Large intestine (tissue), 3 donors: ENCODE data around the gene ZNF653. TPM values are rescaled to one million over a fixed set of nuclear protein-coding genes. Genes with fewer than 3 reads are reported as not detected.

Source experiments
- DNase-seq, 2 donors: peaks; one replicate each; pipeline versions ENCODE4 v3.0.0 to v3.0.0-alpha.2; 2013
- H3K27ac ChIP-seq: one replicate; pipeline ENCODE4 v1.5.1; 2013; ENCODE audit warnings: low read length
- H3K27me3 ChIP-seq: 2 replicates; pipeline ENCODE4 v1.6.1; 2013; ENCODE audit warnings: low read length; ENCODE audit not compliant: control insufficient read depth, insufficient read depth
- H3K36me3 ChIP-seq: 2 replicates; pipeline ENCODE4 v1.6.1; 2013; ENCODE audit warnings: low read length; ENCODE audit not compliant: control insufficient read depth, insufficient read depth
- H3K4me1 ChIP-seq: one replicate; pipeline ENCODE4 v1.6.1; 2013; ENCODE audit warnings: low read length; ENCODE audit not compliant: control insufficient read depth, insufficient read depth
- H3K4me3 ChIP-seq: one replicate; pipeline ENCODE4 v1.5.1; 2013; ENCODE audit warnings: low read length
- H3K9me3 ChIP-seq: one replicate; pipeline ENCODE4 v1.6.1; 2013; ENCODE audit warnings: mild to moderate bottlenecking, low read depth, low read length, moderate library complexity; ENCODE audit not compliant: control insufficient read depth
- WGBS: methylation state at CpG from one replicate; pipeline ENCODE4 v1.1.5; 2013; ENCODE audit warnings: low lambda C conversion rate; ENCODE audit not compliant: insufficient coverage; 5-methylcytosine and 5-hydroxymethylcytosine counted together
- polyA plus RNA-seq: library from polyadenylated mRNA; unstranded; fragments of 120-200 nt; gene quantifications from one replicate; pipeline ENCODE4 v1.2.1, GENCODE V29; 2013

Gene ZNF653
- polyA plus RNA-seq, 1 donor: 8.7 TPM

GRCh38 chr19:11496391-11497163 is 9.1 kb downstream of the ZNF653 start:
- no CpG with 5 or more reads among the region's 17 CpGs for WGBS
- Histone ChIP-seq H3K4me3 (no peak overlapping the region), H3K4me1 (no peaks in the 10 kb centered on the region), H3K9me3 (no peaks in the 10 kb centered on the region), H3K27ac (no peak overlapping the region), H3K27me3 (no peaks in the 10 kb centered on the region), H3K36me3 (peaks cover 35% of the 10 kb centered on the region)
- peak in 1 of 2 donors; percentile 24 for DNase-seq

DNA sequence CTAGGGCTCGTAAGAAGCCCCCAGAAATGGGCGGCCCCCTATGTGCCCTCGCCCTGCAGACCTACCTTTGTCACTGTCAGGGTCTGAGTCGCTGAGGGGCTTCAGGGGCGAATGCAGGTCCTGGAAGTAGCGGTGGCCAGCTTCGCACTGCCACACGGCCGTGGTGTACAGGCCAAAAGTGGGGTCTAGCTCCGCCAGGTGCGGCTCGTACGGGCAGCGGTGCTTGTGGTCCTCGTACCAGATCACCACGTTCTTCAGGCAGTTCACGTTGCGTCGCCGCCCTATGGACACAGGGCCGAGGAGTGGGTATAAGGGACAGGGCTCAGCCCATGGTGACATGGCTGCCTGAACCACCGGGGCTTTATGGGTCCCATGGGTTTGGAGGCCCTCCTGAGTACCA is 9.8 kb downstream of the ZNF653 start:
- Histone ChIP-seq H3K4me3 (no peak overlapping the region), H3K27ac (no peak overlapping the region), H3K9me3 (no peaks in the 10 kb centered on the region), H3K4me1 (peaks cover 6% of the 10 kb centered on the region), H3K36me3 (peaks cover 33% of the 10 kb centered on the region), H3K27me3 (no peaks in the 10 kb centered on the region)
- no peak for DNase-seq
- no CpG with 5 or more reads among the region's 22 CpGs for WGBS

DNA sequence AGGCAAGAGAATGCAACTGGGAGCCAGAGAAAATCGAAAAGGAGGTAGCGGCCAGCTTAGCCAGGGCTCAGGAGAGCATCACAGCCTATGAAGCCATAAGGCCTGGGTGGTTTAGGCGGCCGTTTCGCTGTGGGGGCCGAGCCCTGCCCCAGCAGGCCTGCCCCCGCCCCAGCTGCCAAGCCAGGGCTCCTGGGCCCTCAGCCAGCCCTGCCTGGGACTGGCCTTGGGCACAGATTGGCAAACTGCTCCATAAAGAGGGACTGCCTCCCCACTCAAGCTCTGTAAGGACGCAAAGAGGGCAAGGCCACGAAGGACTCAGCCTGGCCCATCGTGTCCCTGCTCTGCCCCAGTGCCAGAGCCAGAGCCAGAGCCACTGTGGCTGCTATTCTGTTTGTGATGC is 10.2 kb downstream of the ZNF653 start:
- no peak for DNase-seq
- 60% methylated on average over 1 of the region's 10 CpGs for WGBS
- Histone ChIP-seq H3K9me3 (no peaks in the 10 kb centered on the region), H3K36me3 (peaks cover 33% of the 10 kb centered on the region), H3K4me1 (peaks cover 8% of the 10 kb centered on the region), H3K27ac (no peak overlapping the region), H3K27me3 (no peaks in the 10 kb centered on the region), H3K4me3 (no peak overlapping the region)

DNA sequence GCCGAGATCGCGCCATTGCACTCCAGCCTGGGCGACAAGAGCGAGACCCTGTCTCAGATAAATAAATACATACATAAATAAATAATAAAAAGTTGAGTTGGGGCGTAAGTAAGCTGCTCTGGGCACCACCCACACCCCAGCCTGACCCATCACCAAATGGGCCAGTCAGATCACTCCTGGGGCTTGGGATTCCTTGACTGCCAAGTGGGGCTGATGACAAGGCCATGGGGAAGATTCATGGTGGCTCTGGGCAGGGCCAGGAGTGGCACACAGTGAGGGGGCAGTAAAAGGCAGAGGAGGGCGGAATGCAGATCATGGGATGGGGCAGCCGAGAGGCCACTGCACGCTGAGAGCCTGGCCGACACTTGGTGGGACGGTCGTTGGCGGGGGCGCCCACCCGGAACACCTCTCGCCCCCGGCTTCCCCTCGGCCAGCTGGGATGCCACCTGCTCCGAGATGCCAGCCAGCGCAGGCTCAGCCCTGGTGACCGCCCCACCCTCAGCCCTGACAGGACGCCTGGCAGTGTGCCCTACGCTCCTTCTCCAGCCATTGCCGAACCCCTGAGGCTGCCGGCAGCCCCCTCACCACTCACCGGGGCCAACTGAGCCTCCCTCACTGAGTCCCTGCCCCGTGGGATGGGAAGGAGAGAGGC is 10.9 kb downstream of the ZNF653 start:
- no peak overlapping the region for H3K4me3 ChIP-seq
- WGBS: 100% methylated on average over 1 of the region's 27 CpGs
- no peak for DNase-seq
- H3K36me3 ChIP-seq: peaks cover 33% of the 10 kb centered on the region
- H3K4me1 ChIP-seq: peaks cover 16% of the 10 kb centered on the region
- no peaks in the 10 kb centered on the region for H3K27me3 ChIP-seq
- H3K27ac ChIP-seq: no peak overlapping the region
- H3K9me3 ChIP-seq: no peaks in the 10 kb centered on the region

- no peak for DNase-seq
- H3K4me3 ChIP-seq: no peak overlapping the region
- H3K36me3 ChIP-seq: peaks cover 25% of the 10 kb centered on the region
- WGBS: no CpG with 5 or more reads among the region's 7 CpGs
- peaks cover 19% of the 10 kb centered on the region for H3K4me1 ChIP-seq
- no peaks in the 10 kb centered on the region for H3K27me3 ChIP-seq
- H3K27ac ChIP-seq: peak overlapping the region; percentile 87
- H3K9me3 ChIP-seq: no peaks in the 10 kb centered on the region
These were observed 16.3 kb downstream of the ZNF653 start for GRCh38 chr19:11489378-11489777.

DNA sequence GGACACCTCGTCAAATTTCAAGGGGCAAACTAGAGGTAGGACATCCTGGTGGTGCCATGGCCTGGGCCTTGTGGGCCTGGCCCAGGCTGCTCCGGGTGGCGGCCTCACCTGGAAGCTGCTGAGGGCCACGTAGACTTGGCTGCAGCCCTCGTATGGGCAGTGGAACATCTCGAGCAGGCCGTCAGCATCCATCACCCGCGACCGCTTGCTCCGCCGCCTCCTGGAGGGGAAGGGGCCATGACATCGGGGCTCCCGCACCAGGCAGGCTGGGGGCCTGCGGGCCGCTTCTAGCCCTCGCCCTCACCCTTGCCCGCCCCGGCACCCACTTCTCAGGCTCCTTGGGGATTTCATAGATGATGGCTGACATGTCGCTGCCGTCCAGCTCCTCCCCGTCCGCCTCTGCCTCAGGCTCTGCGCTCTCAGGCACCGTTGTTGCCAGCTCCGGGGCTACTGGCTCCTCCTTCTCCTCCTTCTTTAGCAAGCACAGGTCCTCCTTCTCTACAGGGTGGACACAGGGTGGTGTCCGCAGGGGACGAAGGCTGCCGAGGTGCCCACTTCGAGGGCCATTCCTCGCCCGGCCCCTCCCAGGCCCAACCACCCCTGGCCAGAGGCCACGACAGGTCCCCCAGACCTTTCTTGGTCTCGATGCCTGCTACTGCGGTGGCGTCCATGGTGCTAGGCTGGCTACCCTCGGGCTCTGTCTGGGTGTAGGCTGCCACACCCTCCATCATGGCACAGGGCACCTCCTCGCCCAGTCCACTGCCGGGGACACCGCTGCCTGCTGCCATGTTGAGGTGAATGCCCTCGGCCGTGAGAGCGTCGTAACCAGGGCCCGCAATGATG is 18.8 kb downstream of the ZNF653 start:
- Histone ChIP-seq H3K36me3 (peaks cover 20% of the 10 kb centered on the region), H3K9me3 (peaks cover 9% of the 10 kb centered on the region), H3K4me3 (no peak overlapping the region), H3K4me1 (peaks cover 21% of the 10 kb centered on the region), H3K27ac (no peak overlapping the region), H3K27me3 (peaks cover 14% of the 10 kb centered on the region)
- DNase-seq: no peak
- no CpG with 5 or more reads among the region's 45 CpGs for WGBS

- Histone ChIP-seq H3K4me1 (peaks cover 11% of the 10 kb centered on the region), H3K4me3 (no peak overlapping the region), H3K9me3 (peaks cover 13% of the 10 kb centered on the region), H3K27ac (no peak overlapping the region), H3K27me3 (peaks cover 28% of the 10 kb centered on the region), H3K36me3 (peaks cover 20% of the 10 kb centered on the region)
- WGBS: no CpG with 5 or more reads among the region's 13 CpGs
- no peak for DNase-seq
These were observed 20.3 kb downstream of the ZNF653 start for GRCh38 chr19:11485245-11485837.

- peaks cover 5% of the 10 kb centered on the region for H3K4me1 ChIP-seq
- no peak for DNase-seq
- peaks cover 45% of the 10 kb centered on the region for H3K27me3 ChIP-seq
These were observed 22.1 kb downstream of the ZNF653 start for GRCh38 chr19:11483366-11484111.

DNA sequence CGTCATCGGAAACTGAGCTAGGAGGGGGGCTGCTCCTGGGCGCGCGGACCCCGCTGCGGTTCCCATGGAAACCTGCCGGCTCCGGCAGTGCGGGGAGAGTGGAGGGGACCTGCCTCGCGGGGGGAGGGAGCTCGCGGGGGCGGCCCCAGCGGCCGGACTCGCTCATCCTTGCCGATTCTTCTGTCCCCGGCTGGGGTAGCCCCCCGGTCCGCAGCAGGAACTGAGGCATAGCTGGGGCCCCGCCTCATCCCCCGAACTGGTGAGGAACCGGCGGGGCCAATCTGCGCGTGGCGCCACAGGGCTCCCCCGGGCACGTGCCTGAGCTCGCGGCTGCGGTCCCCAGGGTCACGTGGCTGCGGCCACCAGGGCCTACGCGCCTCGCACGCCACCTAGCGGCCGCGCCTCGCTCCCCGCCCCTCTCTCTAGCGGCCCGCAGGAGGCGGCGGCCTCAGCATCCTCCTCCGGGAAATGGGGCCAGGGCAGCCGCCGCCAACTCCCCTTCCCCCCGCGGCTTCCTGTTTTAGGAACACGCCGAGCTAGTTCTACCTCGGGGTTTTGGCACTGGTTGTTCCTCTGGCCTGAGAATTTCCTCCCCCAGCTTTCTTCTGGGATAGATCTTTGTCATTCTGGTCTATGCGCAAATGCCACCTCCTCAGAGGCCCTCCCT is 23.1 kb downstream of the ZNF653 start:
- H3K9me3 ChIP-seq: peaks cover 18% of the 10 kb centered on the region
- peak overlapping the region; percentile 19 for H3K4me3 ChIP-seq
- peaks cover 5% of the 10 kb centered on the region for H3K4me1 ChIP-seq
- H3K27ac ChIP-seq: no peak overlapping the region
- peaks cover 17% of the 10 kb centered on the region for H3K36me3 ChIP-seq
- H3K27me3 ChIP-seq: peaks cover 55% of the 10 kb centered on the region
- DNase-seq: peak; percentile 72 to 83
- no CpG with 5 or more reads among the region's 58 CpGs for WGBS

More at GRCh38 chr19:11483366-11484111, 22.1 kb downstream of the ZNF653 start:
- Histone ChIP-seq H3K27ac (no peak overlapping the region), H3K4me3 (no peak overlapping the region), H3K9me3 (peaks cover 18% of the 10 kb centered on the region), H3K36me3 (peaks cover 19% of the 10 kb centered on the region)
- no CpG with 5 or more reads among the region's 57 CpGs for WGBS
